ENCODE results near the gene DCLK3.

Gene DCLK3

GRCh38 chr3:36714343-36715086, 49.8 kb downstream of the DCLK3 start:
- TF ChIP-seq EP300 (IDR thresholded peaks at IDR 0.05; ENCODE audit: borderline replicate concordance) (no peak), YY1 (IDR thresholded peaks at IDR 0.05; ENCODE audit: low read depth) (no peak), CEBPB (IDR thresholded peaks at IDR 0.05) (no peak), RAD21 (IDR thresholded peaks at IDR 0.05; ENCODE audit: low read depth) (no peak), EGR1 (IDR thresholded peaks at IDR 0.05) (no peak), CREB1 (IDR thresholded peaks at IDR 0.05; ENCODE audit: low read depth) (no peak), FOXM1 (IDR thresholded peaks at IDR 0.05; ENCODE audit: borderline replicate concordance, low read depth) (no peak), TCF12 (IDR thresholded peaks at IDR 0.05; ENCODE audit: low read depth) (no peak), ZBTB7A (IDR thresholded peaks at IDR 0.05; ENCODE audit: low read depth) (no peak), USF1 (IDR thresholded peaks at IDR 0.05) (no peak), NFIC (IDR thresholded peaks at IDR 0.05) (no peak), TEAD4 (IDR thresholded peaks at IDR 0.05) (no peak), TAF1 (IDR thresholded peaks at IDR 0.05; ENCODE audit: low read depth) (no peak)
- TF ChIP-seq, protein P1, sequence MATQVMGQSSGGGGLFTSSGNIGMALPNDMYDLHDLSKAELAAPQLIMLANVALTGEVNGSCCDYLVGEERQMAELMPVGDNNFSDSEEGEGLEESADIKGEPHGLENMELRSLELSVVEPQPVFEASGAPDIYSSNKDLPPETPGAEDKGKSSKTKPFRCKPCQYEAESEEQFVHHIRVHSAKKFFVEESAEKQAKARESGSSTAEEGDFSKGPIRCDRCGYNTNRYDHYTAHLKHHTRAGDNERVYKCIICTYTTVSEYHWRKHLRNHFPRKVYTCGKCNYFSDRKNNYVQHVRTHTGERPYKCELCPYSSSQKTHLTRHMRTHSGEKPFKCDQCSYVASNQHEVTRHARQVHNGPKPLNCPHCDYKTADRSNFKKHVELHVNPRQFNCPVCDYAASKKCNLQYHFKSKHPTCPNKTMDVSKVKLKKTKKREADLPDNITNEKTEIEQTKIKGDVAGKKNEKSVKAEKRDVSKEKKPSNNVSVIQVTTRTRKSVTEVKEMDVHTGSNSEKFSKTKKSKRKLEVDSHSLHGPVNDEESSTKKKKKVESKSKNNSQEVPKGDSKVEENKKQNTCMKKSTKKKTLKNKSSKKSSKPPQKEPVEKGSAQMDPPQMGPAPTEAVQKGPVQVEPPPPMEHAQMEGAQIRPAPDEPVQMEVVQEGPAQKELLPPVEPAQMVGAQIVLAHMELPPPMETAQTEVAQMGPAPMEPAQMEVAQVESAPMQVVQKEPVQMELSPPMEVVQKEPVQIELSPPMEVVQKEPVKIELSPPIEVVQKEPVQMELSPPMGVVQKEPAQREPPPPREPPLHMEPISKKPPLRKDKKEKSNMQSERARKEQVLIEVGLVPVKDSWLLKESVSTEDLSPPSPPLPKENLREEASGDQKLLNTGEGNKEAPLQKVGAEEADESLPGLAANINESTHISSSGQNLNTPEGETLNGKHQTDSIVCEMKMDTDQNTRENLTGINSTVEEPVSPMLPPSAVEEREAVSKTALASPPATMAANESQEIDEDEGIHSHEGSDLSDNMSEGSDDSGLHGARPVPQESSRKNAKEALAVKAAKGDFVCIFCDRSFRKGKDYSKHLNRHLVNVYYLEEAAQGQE (IDR thresholded peaks at IDR 0.05; ENCODE audit: low read depth), result no peak
- TF ChIP-seq, protein P2, sequence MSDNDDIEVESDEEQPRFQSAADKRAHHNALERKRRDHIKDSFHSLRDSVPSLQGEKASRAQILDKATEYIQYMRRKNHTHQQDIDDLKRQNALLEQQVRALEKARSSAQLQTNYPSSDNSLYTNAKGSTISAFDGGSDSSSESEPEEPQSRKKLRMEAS (IDR thresholded peaks at IDR 0.05), result no peak

DNA sequence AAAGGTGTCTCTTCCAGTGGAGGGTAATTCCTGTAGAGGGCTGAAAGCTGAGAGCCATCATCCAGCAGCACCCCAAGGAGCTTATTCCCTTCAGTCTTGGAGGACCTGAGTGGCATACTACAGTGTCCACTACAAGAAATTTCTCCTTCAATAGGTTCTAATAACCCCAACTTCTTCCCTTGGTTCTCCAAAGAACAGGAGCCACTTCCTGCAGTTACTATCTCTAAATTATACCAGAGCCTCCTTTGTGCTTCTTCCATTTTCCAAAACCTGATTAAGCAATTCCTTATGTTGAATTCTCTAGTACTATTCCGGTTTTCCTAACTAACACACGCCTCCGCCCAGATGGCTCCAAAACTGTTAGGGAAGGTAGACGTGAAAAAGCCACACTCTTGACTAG, 50.4 kb downstream of the DCLK3 start:
- TF ChIP-seq NFIC (IDR thresholded peaks at IDR 0.05) (no peak), CEBPB (IDR thresholded peaks at IDR 0.05) (no peak), EGR1 (IDR thresholded peaks at IDR 0.05) (no peak), TAF1 (IDR thresholded peaks at IDR 0.05; ENCODE audit: low read depth) (no peak), EP300 (IDR thresholded peaks at IDR 0.05; ENCODE audit: borderline replicate concordance) (no peak)
- TF ChIP-seq, protein P2 (IDR thresholded peaks at IDR 0.05), result no peak
- TF ChIP-seq, protein P1 (IDR thresholded peaks at IDR 0.05; ENCODE audit: low read depth), result no peak

DNA sequence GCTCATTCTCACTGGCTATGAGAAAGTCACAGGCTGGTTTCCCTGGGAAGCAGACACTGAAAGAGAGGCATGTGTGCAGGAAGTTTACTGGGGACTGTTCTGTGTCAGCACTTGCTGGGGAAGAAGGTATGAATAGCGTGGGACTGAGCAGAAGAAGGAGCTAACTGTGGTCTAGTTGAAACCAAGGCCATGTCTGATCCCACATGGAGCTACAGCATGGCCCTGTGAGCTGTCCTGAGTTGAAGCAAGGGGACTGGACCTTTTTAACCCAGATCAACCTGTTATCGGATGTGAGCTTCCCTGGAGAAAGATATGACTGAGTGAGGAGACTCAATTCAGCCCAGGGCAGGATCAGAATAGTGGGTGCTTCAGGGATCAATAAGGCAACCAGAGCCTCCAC, 53.7 kb downstream of the DCLK3 start:
- TF ChIP-seq, protein P1 (IDR thresholded peaks at IDR 0.05; ENCODE audit: low read depth), result no peak
- TF ChIP-seq TAF1 (IDR thresholded peaks at IDR 0.05; ENCODE audit: low read depth) (no peak), CEBPB (IDR thresholded peaks at IDR 0.05) (no peak), USF1 (IDR thresholded peaks at IDR 0.05) (no peak), RAD21 (IDR thresholded peaks at IDR 0.05; ENCODE audit: low read depth) (no peak), FOXM1 (IDR thresholded peaks at IDR 0.05; ENCODE audit: borderline replicate concordance, low read depth) (no peak), TEAD4 (IDR thresholded peaks at IDR 0.05) (no peak), YY1 (IDR thresholded peaks at IDR 0.05; ENCODE audit: low read depth) (no peak), ZBTB7A (IDR thresholded peaks at IDR 0.05; ENCODE audit: low read depth) (no peak), TCF12 (IDR thresholded peaks at IDR 0.05; ENCODE audit: low read depth) (no peak), EGR1 (IDR thresholded peaks at IDR 0.05) (no peak), EP300 (IDR thresholded peaks at IDR 0.05; ENCODE audit: borderline replicate concordance) (no peak), NFIC (IDR thresholded peaks at IDR 0.05) (no peak), CREB1 (IDR thresholded peaks at IDR 0.05; ENCODE audit: low read depth) (no peak)
- TF ChIP-seq, protein P2 (IDR thresholded peaks at IDR 0.05), result no peak

DNA sequence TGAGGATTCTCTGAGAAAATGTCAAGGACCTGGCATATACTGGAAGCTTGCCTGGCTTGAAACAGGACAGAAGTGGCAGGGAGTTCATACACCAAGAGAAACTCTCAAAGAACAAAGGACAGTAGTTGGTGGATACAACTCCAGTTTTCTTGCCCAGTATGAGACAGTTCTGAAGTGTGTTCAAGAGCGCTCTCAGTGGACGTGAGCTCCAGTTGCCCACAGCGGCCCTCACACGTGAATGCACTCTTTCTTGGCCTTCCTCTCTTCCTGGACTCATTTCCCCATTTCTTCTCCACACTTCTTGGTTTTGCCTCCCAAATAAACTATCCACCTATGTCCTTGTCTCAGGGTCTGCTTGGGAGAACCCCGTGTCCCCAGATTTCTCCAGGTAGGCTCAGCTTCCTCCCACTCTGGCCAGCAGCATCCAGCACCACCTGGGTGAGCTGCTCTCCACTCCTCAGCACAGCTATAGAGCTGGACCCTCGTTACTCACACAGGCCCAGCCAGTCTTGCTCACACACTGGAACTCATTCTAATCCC, 54.5 kb downstream of the DCLK3 start:
- TF ChIP-seq TEAD4 (IDR thresholded peaks at IDR 0.05), result no peak
- no peak for TF ChIP-seq NFIC (IDR thresholded peaks at IDR 0.05)
- no peak for TF ChIP-seq YY1 (IDR thresholded peaks at IDR 0.05; ENCODE audit: low read depth)
- no peak for TF ChIP-seq TCF12 (IDR thresholded peaks at IDR 0.05; ENCODE audit: low read depth)
- TF ChIP-seq CREB1 (IDR thresholded peaks at IDR 0.05; ENCODE audit: low read depth), result no peak
- no peak for TF ChIP-seq RAD21 (IDR thresholded peaks at IDR 0.05; ENCODE audit: low read depth)
- TF ChIP-seq, protein P2 (IDR thresholded peaks at IDR 0.05), result no peak
- TF ChIP-seq CEBPB (IDR thresholded peaks at IDR 0.05), result no peak
- no peak for TF ChIP-seq FOXM1 (IDR thresholded peaks at IDR 0.05; ENCODE audit: borderline replicate concordance, low read depth)
- TF ChIP-seq TAF1 (IDR thresholded peaks at IDR 0.05; ENCODE audit: low read depth), result no peak

Data from Ishikawa (cell line).